ENCODE measurements around the gene ANAPC2.

The ANAPC2 gene

GRCh38 chr9:137161558-137162486 lies 26.5 kb downstream of the ANAPC2 start:
- no peak for DNase-seq

DNA sequence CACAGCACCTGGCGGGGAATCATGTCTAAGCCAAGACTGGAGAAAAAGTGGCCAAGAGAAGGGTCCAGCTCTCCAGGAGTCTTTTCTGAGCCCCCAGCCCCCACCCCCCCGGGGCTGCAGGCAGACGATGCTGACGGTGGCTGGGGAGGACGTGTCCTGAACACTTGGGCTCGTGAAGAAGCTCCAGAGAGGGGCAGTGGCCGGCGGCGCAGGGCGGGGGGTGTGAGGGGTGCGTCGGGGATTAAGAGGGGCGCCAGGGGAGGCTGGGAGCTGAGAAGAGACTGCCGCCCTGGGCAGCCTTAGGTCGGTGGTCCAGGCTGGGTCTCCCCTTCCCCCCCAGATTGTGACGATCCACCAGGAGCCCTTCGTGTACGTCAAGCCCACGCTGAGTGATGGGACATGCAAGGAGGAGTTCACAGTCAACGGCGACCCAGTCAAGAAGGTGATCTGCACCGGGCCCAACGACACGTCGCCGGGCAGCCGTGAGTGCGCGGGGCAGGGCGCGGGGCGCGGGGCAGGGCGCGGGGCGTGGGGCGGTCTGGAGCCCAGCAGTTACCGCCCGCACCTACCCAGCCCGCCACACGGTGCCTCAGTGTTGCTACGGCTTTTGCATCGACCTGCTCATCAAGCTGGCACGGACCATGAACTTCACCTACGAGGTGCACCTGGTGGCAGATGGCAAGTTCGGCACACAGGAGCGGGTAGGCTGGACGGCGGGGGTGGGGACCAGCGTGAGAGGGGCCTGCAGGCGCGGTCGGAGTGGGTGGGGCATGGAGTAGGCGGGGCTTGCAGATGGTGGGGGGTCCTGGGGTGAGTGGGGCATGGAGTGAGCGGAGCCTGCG lies 27.4 kb downstream of the ANAPC2 start:
- no peak for DNase-seq

DNA sequence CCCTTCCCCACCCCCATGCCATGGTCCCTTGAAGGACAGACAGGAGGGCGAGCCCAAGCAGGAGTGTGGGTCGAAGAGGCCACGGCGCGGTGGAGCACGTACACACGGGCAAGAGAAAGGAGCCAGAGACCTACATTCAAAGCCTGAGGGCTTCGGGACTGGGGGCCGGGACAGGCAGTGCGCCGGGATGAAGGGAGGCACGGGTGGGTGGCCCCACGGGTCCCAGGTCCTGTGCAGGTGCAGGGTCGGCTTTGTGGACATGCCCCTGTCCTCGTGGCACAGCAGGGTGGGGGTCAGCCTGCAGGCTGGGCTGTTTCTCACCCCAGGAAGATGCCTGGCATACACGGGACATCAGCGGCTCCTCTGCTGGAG lies 28.3 kb downstream of the ANAPC2 start:
- DNase-seq, result no peak

DNA sequence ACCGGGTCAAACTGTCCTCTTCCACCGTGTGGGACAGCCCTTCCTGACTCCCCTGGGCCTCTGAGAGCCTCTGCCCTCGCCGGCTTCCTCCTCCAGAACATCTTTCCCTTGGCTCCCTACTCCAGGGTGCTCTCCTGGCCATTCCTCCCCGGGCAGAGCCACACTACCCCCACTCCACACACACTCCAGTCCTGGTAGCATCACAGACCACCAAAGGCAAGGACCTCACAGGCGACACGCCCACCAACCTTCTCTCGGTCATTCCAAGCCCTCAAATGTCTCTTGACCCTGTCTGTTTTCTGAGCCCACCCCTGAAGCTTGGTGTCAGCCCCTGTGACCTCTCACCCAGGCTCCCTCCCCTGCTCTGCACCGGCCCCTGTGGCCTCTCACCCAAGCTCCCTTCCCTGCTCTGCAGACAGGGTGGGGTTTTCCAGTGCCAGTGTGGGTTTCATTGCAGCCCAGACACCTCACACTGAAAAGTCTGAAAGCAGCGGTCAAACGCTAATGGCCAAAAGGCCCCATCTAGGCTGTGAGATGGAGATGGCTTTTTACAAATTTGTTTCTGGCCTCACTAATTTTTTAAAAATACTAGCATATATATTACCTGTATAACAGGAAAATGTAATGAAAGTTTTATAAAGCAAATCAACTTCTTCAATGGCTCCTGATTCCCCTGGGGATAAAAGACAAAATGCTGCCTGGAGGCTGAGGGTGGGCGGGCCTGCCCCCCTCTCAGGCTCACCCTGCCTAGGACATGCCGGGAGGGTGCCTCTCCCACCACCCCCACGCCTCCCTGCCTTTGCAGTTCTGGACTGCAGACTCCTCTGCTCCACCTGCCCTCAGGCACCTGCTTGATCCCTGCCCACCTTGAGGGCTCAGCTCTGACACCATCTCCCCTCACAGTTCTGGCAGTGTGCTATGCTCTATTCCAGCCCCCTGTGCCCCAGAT lies 29.0 kb downstream of the ANAPC2 start:
- no peak for DNase-seq

- DNase-seq, result no peak
Observed at GRCh38 chr9:137158625-137159024, 29.7 kb downstream of the ANAPC2 start.

GRCh38 chr9:137157618-137158415 lies 30.5 kb downstream of the ANAPC2 start:
- no peak for DNase-seq

DNA sequence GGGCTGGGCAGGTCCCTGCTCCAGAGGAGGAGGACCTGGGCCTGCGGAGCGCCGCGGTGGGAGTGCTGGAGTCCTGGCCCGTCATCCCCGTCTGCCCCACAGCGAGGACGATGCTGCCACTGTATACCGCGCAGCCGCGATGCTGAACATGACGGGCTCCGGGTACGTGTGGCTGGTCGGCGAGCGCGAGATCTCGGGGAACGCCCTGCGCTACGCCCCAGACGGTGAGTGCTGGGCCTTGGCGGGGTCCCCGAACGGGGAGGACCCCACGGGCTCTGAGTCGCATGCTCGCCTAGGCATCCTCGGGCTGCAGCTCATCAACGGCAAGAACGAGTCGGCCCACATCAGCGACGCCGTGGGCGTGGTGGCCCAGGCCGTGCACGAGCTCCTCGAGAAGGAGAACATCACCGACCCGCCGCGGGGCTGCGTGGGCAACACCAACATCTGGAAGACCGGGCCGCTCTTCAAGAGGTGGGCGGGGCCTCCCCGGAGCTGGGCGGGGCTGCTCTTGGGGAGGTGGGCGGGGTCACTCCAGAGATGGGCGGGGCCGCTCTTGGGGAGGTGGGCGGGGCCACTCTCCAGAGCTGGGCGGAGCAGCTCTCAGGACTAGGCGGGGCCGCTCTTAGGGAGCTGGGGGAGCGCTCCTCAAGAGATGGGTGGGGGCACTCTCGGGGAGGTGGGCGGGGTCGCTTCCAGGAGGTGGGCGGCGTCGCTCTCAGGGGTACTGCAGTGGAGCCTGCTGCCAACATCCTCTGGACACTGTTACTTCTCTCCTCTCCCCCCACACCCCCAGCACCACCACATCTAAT lies 31.6 kb downstream of the ANAPC2 start:
- DNase-seq, result no peak

DNA sequence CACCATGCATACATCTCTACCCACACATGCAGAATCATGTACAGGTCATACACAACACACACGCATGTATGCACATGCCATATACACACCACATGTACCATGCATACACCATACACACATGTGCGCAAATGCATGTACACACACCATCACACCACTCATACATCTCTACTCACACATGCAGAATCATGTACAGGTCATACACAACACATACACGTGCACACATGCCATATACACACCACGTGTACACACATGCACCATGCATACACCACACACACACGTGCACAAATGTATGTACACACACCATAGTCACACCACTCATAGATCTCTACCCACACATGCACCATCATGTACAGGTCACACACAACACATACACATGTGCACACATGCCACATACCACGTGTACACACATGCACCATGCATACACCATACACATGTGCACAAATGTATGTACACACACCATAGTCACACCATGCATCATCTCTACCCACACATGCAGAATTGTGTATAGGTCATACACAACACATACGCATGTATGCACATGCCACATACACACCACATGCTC lies 35.4 kb downstream of the ANAPC2 start:
- DNase-seq, result no peak

DNA sequence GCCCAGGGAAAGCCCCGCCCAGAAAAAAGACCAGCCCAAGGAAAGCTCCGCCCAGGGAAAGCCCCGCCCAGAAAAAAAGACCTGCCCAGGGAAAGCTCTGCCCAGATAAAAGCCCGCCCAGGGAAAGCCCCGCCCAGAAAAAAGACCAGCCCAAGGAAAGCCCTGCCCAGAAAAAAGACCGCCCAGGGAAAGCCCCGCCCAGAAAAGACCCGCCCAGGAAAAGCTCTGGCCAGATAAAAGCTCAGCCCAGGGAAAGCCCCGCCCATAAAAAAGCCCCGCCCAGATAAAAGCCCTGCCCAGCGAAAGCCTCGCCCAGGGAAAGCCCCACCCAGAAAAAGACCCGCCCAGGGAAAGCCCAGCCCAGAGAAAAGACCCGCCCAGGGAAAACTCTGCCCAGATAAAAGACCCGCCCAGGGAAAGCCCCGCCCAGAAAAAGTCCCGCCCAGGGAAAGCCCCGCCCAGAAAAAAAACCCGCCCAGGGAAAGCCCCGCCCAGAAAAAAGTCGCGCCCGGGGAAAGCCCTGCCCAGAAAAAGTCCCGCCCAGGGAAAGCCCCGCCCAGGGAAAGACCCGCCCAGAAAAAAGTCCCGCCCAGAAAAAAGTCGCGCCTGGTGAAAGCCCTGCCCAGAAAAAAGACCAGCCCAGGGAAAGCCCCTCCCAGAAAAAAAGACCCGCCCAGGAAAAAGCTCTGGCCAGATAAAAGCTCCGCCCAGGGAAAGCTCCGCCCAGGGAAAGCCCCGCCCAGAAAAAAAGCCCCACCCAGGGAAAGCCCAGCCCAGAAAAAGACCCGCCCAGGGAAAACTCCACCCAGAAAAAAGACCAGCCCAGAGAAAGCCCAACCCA lies 37.5 kb downstream of the ANAPC2 start:
- DNase-seq, result no peak

DNA sequence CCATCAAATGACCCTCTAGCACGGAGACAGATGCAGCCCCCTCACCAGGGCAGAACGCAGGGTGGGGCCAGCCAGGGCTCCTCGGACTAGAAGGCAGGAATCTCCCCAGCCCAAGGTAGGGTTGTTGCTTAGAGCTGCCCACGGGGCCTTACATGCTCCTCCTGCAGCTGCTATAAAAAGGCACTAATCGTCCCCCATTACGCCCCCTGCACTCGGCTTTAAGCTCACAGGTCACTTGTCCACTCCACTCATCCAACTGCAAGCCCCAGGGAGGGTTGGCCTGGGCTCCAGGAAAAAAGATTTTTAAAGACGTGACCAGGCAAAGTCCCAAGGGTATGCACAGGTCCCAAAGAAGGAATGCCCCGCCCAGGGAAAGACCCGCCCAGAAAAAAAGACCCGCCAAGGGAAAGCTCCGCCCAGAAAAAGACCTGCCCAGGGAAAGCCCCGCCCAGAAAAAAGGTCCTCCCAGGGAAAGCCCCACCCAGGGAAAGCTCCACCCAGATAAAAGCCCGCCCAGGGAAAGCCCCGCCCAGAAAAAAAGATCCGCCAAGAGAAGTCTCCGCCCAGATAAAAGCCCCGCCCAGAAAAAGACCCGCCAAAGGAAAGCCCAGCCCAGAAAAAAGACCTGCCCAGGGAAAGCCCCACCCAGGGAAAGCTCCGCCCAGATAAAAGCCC lies 38.3 kb downstream of the ANAPC2 start:
- DNase-seq, result no peak

DNA sequence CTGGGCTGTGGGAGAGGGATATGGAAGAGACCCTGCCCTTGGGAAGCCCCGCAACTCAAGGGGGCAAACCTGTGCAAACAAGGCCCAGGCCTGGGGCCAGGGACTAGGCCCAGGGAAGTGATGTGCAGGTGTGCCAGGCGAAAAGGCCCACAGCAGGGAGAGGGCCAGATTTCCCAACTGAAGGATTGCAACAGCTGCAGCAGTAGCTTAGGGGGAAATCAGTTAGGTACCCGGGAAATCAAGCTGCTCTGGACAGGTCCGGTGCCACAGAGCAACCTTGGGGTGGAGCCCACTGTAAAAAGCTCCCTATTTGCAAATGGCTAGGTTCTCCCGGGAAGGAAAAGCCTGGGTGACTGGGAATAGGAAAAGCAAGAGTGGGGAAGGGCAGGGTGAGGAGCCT lies 39.0 kb downstream of the ANAPC2 start:
- no peak for DNase-seq

DNA sequence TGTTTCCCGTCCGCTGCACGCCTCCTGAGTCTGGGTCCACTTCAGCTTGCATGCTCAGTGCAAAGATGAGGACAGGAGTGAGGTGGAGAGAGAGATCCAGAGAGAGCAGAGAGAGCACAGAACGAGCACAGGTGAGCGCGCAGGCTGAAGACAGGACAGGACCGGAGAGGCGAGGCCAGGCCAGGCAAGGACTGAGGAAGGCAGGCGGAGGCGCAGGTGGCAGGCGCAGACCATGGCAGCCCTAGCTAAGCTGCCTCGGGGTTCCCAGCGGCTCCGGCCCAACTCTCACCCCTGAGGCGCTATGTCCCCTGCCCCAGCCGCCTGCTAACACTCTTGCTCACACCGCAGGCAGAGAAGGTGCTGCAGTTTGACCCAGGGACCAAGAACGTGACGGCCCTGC lies 39.7 kb downstream of the ANAPC2 start:
- no peak for DNase-seq

- no peak for DNase-seq
Observed at GRCh38 chr9:137148242-137148641, 40.1 kb downstream of the ANAPC2 start.

GRCh38 chr9:137147793-137148160 lies 40.6 kb downstream of the ANAPC2 start:
- no peak for DNase-seq

GRCh38 chr9:137147091-137147792 lies 41.1 kb downstream of the ANAPC2 start:
- no peak for DNase-seq

GRCh38 chr9:137146527-137146918 lies 41.8 kb downstream of the ANAPC2 start:
- no peak for DNase-seq

DNA sequence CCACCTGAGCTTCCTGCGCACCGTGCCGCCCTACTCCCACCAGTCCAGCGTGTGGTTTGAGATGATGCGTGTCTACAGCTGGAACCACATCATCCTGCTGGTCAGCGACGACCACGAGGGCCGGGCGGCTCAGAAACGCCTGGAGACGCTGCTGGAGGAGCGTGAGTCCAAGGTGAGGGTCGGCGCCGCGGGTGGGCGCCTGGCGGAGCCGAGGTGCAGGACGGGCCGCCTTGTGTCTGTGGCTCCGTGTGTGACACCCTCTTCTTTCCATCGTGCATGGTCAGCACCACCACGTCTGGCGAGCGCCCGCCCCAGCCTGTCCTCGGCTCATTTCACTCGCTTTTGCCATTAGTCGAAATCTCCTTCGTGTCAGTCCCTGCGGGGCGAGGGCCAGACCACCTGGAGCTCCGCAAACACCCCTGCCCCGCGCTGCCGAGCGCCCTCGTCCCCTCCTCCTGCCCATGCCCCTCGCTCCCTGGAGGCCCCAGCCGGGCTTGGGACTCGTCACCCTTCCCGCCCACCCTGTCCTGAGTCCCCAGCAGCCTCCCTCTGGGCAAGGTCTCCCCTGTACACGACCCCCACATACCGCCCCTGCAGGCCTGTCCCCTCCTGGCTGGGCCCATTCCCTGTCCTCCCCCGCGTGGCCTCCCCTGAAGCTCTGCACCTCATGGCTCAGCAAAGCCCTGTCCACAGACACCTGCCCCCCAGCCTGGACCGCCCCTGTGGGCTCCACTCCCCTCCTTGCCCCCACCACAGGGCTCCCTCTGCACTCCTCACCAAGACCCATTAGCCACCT lies 42.4 kb downstream of the ANAPC2 start:
- no peak for DNase-seq

- DNase-seq, result no peak
Observed at GRCh38 chr9:137143459-137143858, 44.9 kb downstream of the ANAPC2 start.

Data from right forelimb (tissue), 1 donor.